Measurements from ENCODE around the gene PKD2L1.

PKD2L1 gene

GRCh38 chr10:100360234-100360633 lies 30.2 kb upstream of the PKD2L1 start:
- DNase-seq (ENCODE audit: low spot score in 2 of 2) = no peak
- Mint-ChIP-seq H3K9me3 (no peaks in the 10 kb centered on the region), H3K27ac (no peak overlapping the region), H3K4me3 (no peak overlapping the region), H3K4me1 (peaks cover 41% of the 10 kb centered on the region), H3K36me3 (peaks cover 98% of the 10 kb centered on the region)
- no peak for ATAC-seq

DNA sequence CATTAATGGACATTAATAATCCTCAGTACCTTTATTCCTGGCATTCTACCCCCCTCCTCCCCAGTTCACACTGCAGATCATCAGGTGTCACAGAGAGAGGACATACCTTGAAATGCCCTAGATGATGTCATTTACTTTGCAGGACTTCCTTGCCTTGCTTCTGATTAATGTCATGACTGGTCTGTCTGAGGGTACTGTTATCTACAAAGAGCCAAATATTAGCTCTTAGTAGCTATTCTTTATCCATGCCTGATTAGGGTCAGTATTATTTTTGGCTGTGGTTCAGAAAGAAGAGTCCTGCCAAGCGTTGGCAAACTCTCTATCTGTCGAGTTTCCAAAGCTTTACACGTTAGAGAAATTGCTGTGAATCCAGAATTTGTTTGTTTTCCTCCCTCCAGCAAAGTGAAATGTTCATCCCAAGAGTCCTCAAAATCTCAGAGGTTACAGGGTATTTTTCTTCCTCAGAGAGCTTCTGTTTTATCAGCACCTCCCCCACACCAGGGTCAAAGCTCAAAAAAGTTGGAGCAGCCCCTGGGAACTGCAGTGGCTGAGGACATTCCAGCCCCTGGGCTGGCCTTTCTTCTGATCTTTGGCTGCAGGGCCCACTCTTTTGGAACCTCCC lies 29.6 kb upstream of the PKD2L1 start:
- ATAC-seq = no peak
- peaks cover 45% of the 10 kb centered on the region for H3K4me1 Mint-ChIP-seq
- H3K9me3 Mint-ChIP-seq = no peaks in the 10 kb centered on the region
- no peak overlapping the region for H3K4me3 Mint-ChIP-seq
- H3K36me3 Mint-ChIP-seq = peaks cover 100% of the 10 kb centered on the region
- DNase-seq (ENCODE audit: low spot score in 2 of 2) = no peak
- H3K27ac Mint-ChIP-seq = no peak overlapping the region

DNA sequence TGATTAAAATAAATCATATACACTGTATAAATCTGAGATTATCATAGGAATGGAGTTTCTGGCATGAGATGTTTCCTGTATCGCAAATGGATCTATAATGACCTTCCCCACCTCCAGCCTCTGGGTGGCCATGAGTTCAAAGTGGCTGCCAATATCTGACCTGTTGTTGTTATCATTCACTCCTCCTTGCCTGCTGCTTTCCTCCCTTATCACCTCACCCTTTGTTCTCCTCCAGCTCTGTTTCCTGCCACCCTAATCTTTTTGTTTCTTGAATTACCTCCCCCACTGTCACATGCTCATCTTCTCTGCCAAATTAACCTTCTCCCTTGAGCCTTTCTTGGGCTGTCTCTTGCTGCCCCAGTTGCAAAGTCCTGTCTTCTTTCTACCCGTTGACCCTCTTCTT lies 29.0 kb upstream of the PKD2L1 start:
- Mint-ChIP-seq H3K27ac (no peak overlapping the region), H3K4me1 (peaks cover 45% of the 10 kb centered on the region), H3K36me3 (peaks cover 100% of the 10 kb centered on the region), H3K9me3 (no peaks in the 10 kb centered on the region), H3K4me3 (no peak overlapping the region)
- ATAC-seq = no peak
- DNase-seq (ENCODE audit: low spot score in 2 of 2) = no peak

DNA sequence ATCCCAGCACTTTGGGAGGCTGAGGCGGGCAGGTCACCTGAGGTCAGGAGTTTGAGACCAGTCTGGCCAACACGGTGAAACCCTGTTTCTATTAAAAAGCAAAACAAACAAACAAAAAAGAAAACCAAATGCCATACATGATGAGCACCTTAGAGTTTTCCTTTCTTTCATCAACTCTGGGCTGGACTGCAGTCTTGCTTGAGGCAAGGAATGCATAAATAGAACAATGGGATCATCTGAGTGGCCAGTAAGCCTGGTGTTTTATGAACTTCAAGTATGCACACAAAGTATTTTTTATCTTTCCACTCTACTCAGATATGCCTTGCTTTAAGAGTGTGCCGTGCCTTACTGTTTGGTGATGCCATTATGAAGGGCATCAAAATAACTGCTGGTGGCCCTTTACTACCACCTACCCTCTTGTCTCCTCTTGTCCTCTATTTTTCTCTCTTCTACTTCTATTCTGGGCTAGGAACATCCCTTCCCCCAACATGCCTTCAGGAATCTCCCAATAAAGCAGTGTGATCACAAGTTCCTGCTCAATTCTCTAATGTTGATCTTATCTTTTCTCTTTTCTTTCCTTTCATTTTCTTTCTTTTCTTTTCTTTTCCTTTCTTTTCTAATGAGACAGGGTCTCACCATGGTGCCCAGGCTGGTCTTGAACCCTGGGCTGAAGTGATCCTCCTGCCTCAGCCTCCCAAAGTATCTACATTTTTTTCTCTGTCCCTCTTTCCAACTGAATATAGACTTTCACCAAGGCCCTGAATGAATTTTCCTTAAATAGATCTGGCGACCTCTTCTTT lies 27.2 kb upstream of the PKD2L1 start:
- Mint-ChIP-seq H3K4me3 (no peak overlapping the region), H3K36me3 (peaks cover 100% of the 10 kb centered on the region), H3K9me3 (no peaks in the 10 kb centered on the region), H3K4me1 (peaks cover 38% of the 10 kb centered on the region), H3K27ac (peak overlapping the region; percentile 0)
- no peak for DNase-seq (ENCODE audit: low spot score in 2 of 2)
- no peak for ATAC-seq

DNA sequence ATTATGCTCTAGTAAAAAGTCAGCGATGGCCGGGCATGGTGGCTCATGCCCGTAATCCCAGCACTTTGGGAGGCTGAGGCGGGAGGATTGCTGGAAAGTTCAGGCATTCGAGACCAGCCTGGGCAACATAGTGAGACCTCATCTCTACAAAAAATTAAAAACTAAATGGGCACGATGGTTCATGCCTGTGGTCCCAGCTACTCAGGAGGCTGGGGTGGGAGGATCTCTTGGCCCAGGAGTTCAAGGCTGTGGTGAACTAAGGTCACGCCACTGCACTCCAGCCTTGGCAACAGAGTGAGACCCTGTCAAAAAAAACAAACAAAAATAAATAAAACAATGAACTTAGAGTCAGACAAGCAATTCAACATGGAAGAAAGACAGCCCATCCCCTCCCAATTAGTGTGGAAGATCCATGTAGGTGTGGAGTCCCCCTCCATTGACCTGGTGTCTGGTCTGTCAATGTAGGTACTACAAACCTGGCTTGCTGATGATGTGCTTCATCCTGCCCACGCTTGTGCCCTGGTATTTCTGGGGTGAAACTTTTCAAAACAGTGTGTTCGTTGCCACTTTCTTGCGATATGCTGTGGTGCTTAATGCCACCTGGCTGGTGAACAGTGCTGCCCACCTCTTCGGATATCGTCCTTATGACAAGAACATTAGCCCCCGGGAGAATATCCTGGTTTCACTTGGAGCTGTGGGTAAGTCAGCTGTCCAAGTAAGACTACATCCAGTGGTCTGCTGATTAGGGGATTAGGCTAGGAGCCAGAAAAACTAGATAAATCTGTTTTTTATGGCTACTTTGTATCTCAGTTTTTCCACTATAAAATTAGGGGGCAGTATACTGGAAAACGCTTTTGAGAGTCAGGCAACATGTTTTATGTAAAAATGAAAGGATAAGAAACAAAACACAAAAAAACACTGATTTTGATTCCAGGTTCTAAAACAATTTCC lies 26.3 kb upstream of the PKD2L1 start:
- Mint-ChIP-seq H3K27ac (peak overlapping the region; percentile 2), H3K4me3 (no peak overlapping the region), H3K9me3 (no peaks in the 10 kb centered on the region), H3K36me3 (peaks cover 100% of the 10 kb centered on the region), H3K4me1 (peaks cover 43% of the 10 kb centered on the region)
- no peak for ATAC-seq
- no peak for DNase-seq (ENCODE audit: low spot score in 2 of 2)

DNA sequence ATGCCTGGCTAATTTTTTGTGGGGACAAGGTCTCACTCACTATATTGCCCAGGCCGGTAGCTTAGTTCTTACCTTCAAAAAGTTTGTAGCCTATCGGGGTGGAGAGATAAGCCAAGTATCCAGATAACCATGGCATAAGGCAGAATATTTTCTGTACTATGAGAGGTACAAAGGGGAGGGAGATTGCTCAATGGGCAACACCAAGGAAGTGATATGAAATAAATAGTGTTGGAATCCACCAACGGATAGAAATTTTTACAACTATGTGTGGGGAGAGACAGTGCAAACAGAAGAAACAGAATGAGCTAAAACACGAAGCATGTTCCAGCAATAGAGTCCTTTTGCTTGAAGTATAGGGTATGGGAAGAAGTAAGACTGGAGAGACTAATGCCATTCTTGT lies 25.1 kb upstream of the PKD2L1 start:
- H3K4me1 Mint-ChIP-seq = peaks cover 56% of the 10 kb centered on the region
- DNase-seq (ENCODE audit: low spot score in 2 of 2) = no peak
- no peaks in the 10 kb centered on the region for H3K9me3 Mint-ChIP-seq
- H3K36me3 Mint-ChIP-seq = peaks cover 100% of the 10 kb centered on the region
- H3K4me3 Mint-ChIP-seq = no peak overlapping the region
- no peak for ATAC-seq
- no peak overlapping the region for H3K27ac Mint-ChIP-seq

GRCh38 chr10:100353770-100354485 lies 23.9 kb upstream of the PKD2L1 start:
- Mint-ChIP-seq H3K36me3 (peaks cover 100% of the 10 kb centered on the region), H3K27ac (no peak overlapping the region), H3K9me3 (no peaks in the 10 kb centered on the region), H3K4me3 (no peak overlapping the region), H3K4me1 (peaks cover 61% of the 10 kb centered on the region)
- DNase-seq (ENCODE audit: low spot score in 2 of 2) (no peak), ATAC-seq (no peak)

GRCh38 chr10:100350914-100351485 lies 21.0 kb upstream of the PKD2L1 start:
- no peak for DNase-seq (ENCODE audit: low spot score in 2 of 2)
- peaks cover 69% of the 10 kb centered on the region for H3K4me1 Mint-ChIP-seq
- H3K9me3 Mint-ChIP-seq = no peaks in the 10 kb centered on the region
- H3K36me3 Mint-ChIP-seq = peaks cover 97% of the 10 kb centered on the region
- no peak for ATAC-seq
- peak overlapping the region; percentile 36 for H3K27ac Mint-ChIP-seq
- peak overlapping the region; percentile 98 for H3K4me3 Mint-ChIP-seq

GRCh38 chr10:100349672-100350071 lies 19.6 kb upstream of the PKD2L1 start:
- Mint-ChIP-seq H3K27ac (no peak overlapping the region), H3K36me3 (peaks cover 85% of the 10 kb centered on the region), H3K4me1 (peaks cover 67% of the 10 kb centered on the region), H3K9me3 (no peaks in the 10 kb centered on the region), H3K4me3 (peak overlapping the region; percentile 98)
- no peak for DNase-seq (ENCODE audit: low spot score in 2 of 2)
- ATAC-seq = no peak

DNA sequence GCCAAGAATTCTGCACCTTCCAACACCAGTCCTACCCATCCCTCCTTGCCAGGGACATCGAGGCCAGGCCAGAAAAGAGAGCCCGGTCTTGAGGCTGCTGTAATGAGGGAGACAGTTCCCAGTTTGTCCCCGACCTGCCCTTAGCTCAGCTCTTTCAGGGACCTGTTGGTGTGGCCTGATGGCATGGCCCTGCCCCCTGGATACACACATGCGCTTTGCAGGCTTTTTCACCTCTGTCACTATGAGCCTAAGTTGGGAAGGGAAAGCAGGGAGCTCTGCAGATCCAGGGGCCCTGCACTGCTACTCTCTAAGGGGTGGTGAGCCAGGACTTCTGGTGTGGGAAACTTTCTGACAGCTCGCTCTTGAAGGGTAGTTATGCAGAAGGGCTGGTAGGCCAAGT lies 19.1 kb upstream of the PKD2L1 start:
- ATAC-seq (no peak), DNase-seq (ENCODE audit: low spot score in 2 of 2) (no peak)
- Mint-ChIP-seq H3K27ac (no peak overlapping the region), H3K4me1 (peaks cover 73% of the 10 kb centered on the region), H3K4me3 (peak overlapping the region; percentile 98), H3K9me3 (no peaks in the 10 kb centered on the region), H3K36me3 (peaks cover 79% of the 10 kb centered on the region)

- Mint-ChIP-seq H3K4me3 (peak overlapping the region; percentile 98), H3K36me3 (peaks cover 72% of the 10 kb centered on the region), H3K4me1 (peaks cover 77% of the 10 kb centered on the region), H3K27ac (peak overlapping the region; percentile 94), H3K9me3 (no peaks in the 10 kb centered on the region)
- DNase-seq (ENCODE audit: low spot score in 2 of 2) = no peak
- ATAC-seq = no peak
Measured at GRCh38 chr10:100348389-100348927, 18.4 kb upstream of the PKD2L1 start.

DNA sequence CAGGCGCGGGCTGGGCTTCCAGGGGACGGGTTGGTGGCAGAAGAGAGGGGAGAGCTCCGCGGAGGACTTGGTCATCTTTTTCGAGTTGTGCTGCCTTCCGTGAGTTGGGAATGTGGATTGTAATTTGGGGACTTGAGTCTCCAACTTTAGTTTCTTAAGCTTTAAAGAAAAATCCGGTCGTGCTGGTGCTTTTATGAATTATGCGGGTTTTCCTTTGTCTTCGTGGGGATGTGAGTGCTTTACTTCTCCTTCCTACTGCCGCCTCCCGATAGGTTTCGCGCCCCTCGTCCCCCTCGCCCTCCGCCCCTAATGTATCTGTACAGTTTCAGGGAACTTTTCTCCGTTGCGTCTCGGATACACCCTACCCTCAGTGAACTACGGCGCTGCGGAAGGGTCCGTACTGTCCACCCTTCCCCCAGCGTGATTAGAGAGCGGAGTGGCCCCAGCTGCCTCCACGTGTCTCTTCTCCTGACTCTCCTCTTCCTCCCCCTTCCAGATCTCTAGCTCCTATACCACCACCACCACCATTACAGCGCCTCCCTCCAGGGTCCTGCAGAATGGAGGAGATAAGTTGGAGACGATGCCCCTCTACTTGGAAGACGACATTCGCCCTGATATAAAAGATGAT lies 17.7 kb upstream of the PKD2L1 start:
- ATAC-seq = no peak
- H3K27ac Mint-ChIP-seq = peak overlapping the region; percentile 94
- peak overlapping the region; percentile 98 for H3K4me3 Mint-ChIP-seq
- H3K4me1 Mint-ChIP-seq = peaks cover 79% of the 10 kb centered on the region
- DNase-seq (ENCODE audit: low spot score in 2 of 2) = no peak
- H3K9me3 Mint-ChIP-seq = no peaks in the 10 kb centered on the region
- H3K36me3 Mint-ChIP-seq = peaks cover 65% of the 10 kb centered on the region

GRCh38 chr10:100346765-100347567 lies 16.9 kb upstream of the PKD2L1 start, which contains the start of gene SCD:
SCD (plus strand) TSS chr10:100347233; CDS start chr10:100347505, 272 bp downstream.
- DNase-seq (ENCODE audit: low spot score in 2 of 2) (peak; percentile 64 to 90), ATAC-seq (peak; percentile 95)
- Mint-ChIP-seq H3K36me3 (peaks cover 57% of the 10 kb centered on the region), H3K9me3 (no peaks in the 10 kb centered on the region), H3K4me3 (peak within 1 kb of the TSS; percentile 98), H3K4me1 (peaks cover 78% of the 10 kb centered on the region), H3K27ac (peak within 1 kb of the TSS; percentile 94)
